GM23338 (cell line): Measurements from ENCODE around the gene PIP5K1C.

Experiments
- CREB1 ChIP-seq: fragments of 250-450 bp; sonication (Bioruptor Pico); IDR thresholded peaks from 2 replicates; pipeline ENCODE4 v1.5.0; 2020; ENCODE audit warnings: low read depth, mild to moderate bottlenecking, moderate library complexity
- ETS1 ChIP-seq: IDR thresholded peaks from 2 replicates; pipeline ENCODE4 v1.6.1; 2016; ENCODE audit warnings: antibody characterized with exemption
- EZH2 ChIP-seq: fragments of 200-600 bp; sonication (generic); IDR thresholded peaks from one replicate; pipeline ENCODE4 v1.8.0; 2017; ENCODE audit warnings: antibody characterized with exemption, mild to moderate bottlenecking, low read depth; ENCODE audit not compliant: unreplicated experiment
- EZH2phosphoT487 ChIP-seq: fragments of 200-600 bp; sonication (generic); IDR thresholded peaks from one replicate; pipeline ENCODE4 v1.8.1; 2018; ENCODE audit warnings: antibody characterized with exemption; ENCODE audit not compliant: unreplicated experiment
- JUNB ChIP-seq: IDR thresholded peaks from one replicate; pipeline ENCODE4 v1.6.1; 2016; ENCODE audit warnings: antibody characterized with exemption; ENCODE audit not compliant: unreplicated experiment
- NANOG ChIP-seq: IDR thresholded peaks from 2 replicates; pipeline ENCODE4 v1.6.1; 2016; ENCODE audit warnings: antibody characterized with exemption, borderline replicate concordance
- POLR2AphosphoS5 ChIP-seq: IDR thresholded peaks from 2 replicates; pipeline ENCODE4 v1.6.1; 2016; ENCODE audit warnings: antibody characterized with exemption, low read depth
- STAT1 ChIP-seq: IDR thresholded peaks from one replicate; pipeline ENCODE4 v1.6.1; 2016; ENCODE audit warnings: antibody characterized with exemption; ENCODE audit not compliant: unreplicated experiment
- ZNF114 ChIP-seq: fragments of 250-450 bp; sonication (Bioruptor Pico); IDR thresholded peaks from 2 replicates; pipeline ENCODE4 v1.5.0; 2020; ENCODE audit warnings: mild to moderate bottlenecking, moderate library complexity
- ZNF331 ChIP-seq: fragments of 250-450 bp; sonication (Bioruptor Pico); IDR thresholded peaks from 2 replicates; pipeline ENCODE4 v1.5.0; 2020; ENCODE audit warnings: low read depth, mild to moderate bottlenecking, moderate library complexity
- ZNF462 ChIP-seq: fragments of 250-450 bp; sonication (Bioruptor Pico); IDR thresholded peaks from 2 replicates; pipeline ENCODE4 v1.5.0; 2020; ENCODE audit warnings: mild to moderate bottlenecking, moderate library complexity
- TF ChIP-seq, protein P1 (sequence below), 2 experiments: fragments of 200-600 bp in 1 of 2; sonication (generic) in 1 of 2; conservative IDR thresholded peaks; 2 replicates each; pipeline versions ENCODE4 v1.5.1 to v1.6.1; 2016 to 2017; ENCODE audit warnings: antibody characterized with exemption in 2 of 2, low read depth in 2 of 2, mild to moderate bottlenecking in 2 of 2, moderate library complexity in 1 of 2
- TF ChIP-seq, protein P2 (sequence below): IDR thresholded peaks from one replicate; pipeline ENCODE4 v1.6.1; 2018; ENCODE audit warnings: antibody characterized with exemption; ENCODE audit not compliant: unreplicated experiment

DNA sequence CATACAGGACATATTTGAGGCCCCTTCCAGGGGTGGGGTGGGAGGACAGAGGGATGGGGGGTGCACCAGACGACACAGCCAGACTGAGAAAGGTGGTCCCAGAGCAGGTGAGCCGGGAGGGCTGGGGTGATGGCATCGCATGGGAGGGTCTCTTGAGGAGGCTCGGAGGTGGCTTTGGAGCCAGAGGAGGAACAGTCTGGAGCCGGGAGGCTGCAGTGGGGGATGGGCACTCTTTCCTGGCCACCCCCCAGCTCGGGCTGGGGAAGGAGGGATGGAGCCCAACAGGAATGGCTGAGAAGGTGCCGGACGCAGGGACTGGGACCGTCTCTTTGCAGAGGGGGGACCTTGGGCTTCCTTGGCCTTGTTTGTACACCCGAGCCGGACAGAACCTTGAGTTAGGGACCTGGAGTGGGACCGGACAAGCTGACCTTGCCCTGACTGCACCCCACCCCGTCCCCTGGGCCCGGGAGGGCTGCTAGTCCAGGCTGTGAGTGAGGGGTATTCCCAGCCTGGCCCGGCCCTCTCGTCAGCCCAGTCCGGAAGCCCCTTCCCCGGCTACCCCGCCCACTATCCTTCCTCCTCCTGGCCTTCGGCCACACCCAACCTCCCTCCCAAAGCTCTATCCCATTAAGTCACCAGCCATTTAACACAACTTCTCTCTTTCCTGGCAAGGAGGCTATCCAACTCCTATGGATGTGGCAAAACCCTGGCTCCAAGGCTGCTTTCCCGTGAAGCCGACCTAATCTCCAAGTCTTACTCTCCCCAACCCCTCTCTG is 92.8 kb downstream of the PIP5K1C start:
- TF ChIP-seq EZH2 (no peak), POLR2AphosphoS5 (0 out of 2 replicates have a peak, but pooled peaks have one; percentile 39), NANOG (no peak), ZNF114 (no peak), JUNB (no peak), EZH2phosphoT487 (no peak), ETS1 (no peak), CREB1 (CRISPR knock-in tag) (no peak), ZNF331 (no peak), ZNF462 (CRISPR knock-in tag) (no peak), STAT1 (no peak)
- TF ChIP-seq, protein P1, sequence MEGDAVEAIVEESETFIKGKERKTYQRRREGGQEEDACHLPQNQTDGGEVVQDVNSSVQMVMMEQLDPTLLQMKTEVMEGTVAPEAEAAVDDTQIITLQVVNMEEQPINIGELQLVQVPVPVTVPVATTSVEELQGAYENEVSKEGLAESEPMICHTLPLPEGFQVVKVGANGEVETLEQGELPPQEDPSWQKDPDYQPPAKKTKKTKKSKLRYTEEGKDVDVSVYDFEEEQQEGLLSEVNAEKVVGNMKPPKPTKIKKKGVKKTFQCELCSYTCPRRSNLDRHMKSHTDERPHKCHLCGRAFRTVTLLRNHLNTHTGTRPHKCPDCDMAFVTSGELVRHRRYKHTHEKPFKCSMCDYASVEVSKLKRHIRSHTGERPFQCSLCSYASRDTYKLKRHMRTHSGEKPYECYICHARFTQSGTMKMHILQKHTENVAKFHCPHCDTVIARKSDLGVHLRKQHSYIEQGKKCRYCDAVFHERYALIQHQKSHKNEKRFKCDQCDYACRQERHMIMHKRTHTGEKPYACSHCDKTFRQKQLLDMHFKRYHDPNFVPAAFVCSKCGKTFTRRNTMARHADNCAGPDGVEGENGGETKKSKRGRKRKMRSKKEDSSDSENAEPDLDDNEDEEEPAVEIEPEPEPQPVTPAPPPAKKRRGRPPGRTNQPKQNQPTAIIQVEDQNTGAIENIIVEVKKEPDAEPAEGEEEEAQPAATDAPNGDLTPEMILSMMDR (conservative IDR thresholded peaks at IDR 0.05; ENCODE audit: low read depth in 2 of 2), result no peak
- TF ChIP-seq, protein P2, sequence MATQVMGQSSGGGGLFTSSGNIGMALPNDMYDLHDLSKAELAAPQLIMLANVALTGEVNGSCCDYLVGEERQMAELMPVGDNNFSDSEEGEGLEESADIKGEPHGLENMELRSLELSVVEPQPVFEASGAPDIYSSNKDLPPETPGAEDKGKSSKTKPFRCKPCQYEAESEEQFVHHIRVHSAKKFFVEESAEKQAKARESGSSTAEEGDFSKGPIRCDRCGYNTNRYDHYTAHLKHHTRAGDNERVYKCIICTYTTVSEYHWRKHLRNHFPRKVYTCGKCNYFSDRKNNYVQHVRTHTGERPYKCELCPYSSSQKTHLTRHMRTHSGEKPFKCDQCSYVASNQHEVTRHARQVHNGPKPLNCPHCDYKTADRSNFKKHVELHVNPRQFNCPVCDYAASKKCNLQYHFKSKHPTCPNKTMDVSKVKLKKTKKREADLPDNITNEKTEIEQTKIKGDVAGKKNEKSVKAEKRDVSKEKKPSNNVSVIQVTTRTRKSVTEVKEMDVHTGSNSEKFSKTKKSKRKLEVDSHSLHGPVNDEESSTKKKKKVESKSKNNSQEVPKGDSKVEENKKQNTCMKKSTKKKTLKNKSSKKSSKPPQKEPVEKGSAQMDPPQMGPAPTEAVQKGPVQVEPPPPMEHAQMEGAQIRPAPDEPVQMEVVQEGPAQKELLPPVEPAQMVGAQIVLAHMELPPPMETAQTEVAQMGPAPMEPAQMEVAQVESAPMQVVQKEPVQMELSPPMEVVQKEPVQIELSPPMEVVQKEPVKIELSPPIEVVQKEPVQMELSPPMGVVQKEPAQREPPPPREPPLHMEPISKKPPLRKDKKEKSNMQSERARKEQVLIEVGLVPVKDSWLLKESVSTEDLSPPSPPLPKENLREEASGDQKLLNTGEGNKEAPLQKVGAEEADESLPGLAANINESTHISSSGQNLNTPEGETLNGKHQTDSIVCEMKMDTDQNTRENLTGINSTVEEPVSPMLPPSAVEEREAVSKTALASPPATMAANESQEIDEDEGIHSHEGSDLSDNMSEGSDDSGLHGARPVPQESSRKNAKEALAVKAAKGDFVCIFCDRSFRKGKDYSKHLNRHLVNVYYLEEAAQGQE, result no peak
